BLaER1 (cell line): ENCODE measurements around the gene RARS1.

Experiments
- H3K27ac ChIP-seq: shearing (Covaris generic); formaldehyde crosslinking; 2 replicates; pipeline ENCODE4 v1.8.1; 2022
- H3K27me3 ChIP-seq: shearing (Covaris generic); formaldehyde crosslinking; 2 replicates; pipeline ENCODE4 v1.8.1; 2022
- H3K36me3 ChIP-seq: shearing (Covaris generic); formaldehyde crosslinking; 2 replicates; pipeline ENCODE4 v1.8.1; 2022
- H3K4me1 ChIP-seq: shearing (Covaris generic); formaldehyde crosslinking; 2 replicates; pipeline ENCODE4 v1.8.1; 2022
- H3K4me2 ChIP-seq: shearing (Covaris generic); formaldehyde crosslinking; 2 replicates; pipeline ENCODE4 v1.8.1; 2022
- H3K4me3 ChIP-seq: shearing (Covaris generic); formaldehyde crosslinking; 2 replicates; pipeline ENCODE4 v1.8.1; 2022
- H3K9ac ChIP-seq: shearing (Covaris generic); formaldehyde crosslinking; 2 replicates; pipeline ENCODE4 v1.8.1; 2022
- H3K9me3 ChIP-seq: shearing (Covaris generic); formaldehyde crosslinking; 2 replicates; pipeline ENCODE4 v1.8.1; 2022
- H4K20me1 ChIP-seq: shearing (Covaris generic); formaldehyde crosslinking; 2 replicates; pipeline ENCODE4 v1.8.1; 2022
- Cebpa-rat ChIP-seq: shearing (Covaris generic); IDR thresholded peaks from 2 replicates; pipeline ENCODE4 v1.8.1; 2022

The RARS1 gene

GRCh38 chr5:168486136-168486879, at the start of gene RARS1:
RARS1 (plus strand) TSS chr5:168486471; CDS start chr5:168486499, 28 bp downstream.
- peak within 1 kb of the TSS; percentile 89 for H3K9ac ChIP-seq
- H4K20me1 ChIP-seq = peaks cover 13% of the 10 kb centered on the region
- H3K9me3 ChIP-seq = no peaks in the 10 kb centered on the region
- H3K4me3 ChIP-seq = peak within 1 kb of the TSS; percentile 93
- H3K27me3 ChIP-seq = no peaks in the 10 kb centered on the region
- peak within 1 kb of the TSS; percentile 76 for H3K27ac ChIP-seq
- H3K4me1 ChIP-seq = peaks cover 10% of the 10 kb centered on the region
- H3K4me2 ChIP-seq = peak within 1 kb of the TSS; percentile 87
- H3K36me3 ChIP-seq = peaks cover 36% of the 10 kb centered on the region
- TF ChIP-seq Cebpa-rat = no peak

- TF ChIP-seq Cebpa-rat = no peak
- H3K4me2 ChIP-seq = no peak overlapping the region
- no peaks in the 10 kb centered on the region for H3K36me3 ChIP-seq
Measured at GRCh38 chr5:168438349-168438748, 47.9 kb upstream of the RARS1 start.

GRCh38 chr5:168443533-168443932, 42.7 kb upstream of the RARS1 start:
- Histone ChIP-seq H4K20me1 (no peaks in the 10 kb centered on the region), H3K4me1 (no peaks in the 10 kb centered on the region), H3K9ac (no peak overlapping the region), H3K4me3 (no peak overlapping the region), H3K27me3 (no peaks in the 10 kb centered on the region), H3K27ac (no peak overlapping the region), H3K4me2 (no peak overlapping the region), H3K36me3 (no peaks in the 10 kb centered on the region), H3K9me3 (no peaks in the 10 kb centered on the region)
- no peak for TF ChIP-seq Cebpa-rat

More at GRCh38 chr5:168438349-168438748, 47.9 kb upstream of the RARS1 start:
- no peak overlapping the region for H3K27ac ChIP-seq
- no peak overlapping the region for H3K9ac ChIP-seq
- no peaks in the 10 kb centered on the region for H3K9me3 ChIP-seq
- no peaks in the 10 kb centered on the region for H3K4me1 ChIP-seq
- no peaks in the 10 kb centered on the region for H4K20me1 ChIP-seq
- no peaks in the 10 kb centered on the region for H3K27me3 ChIP-seq
- no peak overlapping the region for H3K4me3 ChIP-seq

DNA sequence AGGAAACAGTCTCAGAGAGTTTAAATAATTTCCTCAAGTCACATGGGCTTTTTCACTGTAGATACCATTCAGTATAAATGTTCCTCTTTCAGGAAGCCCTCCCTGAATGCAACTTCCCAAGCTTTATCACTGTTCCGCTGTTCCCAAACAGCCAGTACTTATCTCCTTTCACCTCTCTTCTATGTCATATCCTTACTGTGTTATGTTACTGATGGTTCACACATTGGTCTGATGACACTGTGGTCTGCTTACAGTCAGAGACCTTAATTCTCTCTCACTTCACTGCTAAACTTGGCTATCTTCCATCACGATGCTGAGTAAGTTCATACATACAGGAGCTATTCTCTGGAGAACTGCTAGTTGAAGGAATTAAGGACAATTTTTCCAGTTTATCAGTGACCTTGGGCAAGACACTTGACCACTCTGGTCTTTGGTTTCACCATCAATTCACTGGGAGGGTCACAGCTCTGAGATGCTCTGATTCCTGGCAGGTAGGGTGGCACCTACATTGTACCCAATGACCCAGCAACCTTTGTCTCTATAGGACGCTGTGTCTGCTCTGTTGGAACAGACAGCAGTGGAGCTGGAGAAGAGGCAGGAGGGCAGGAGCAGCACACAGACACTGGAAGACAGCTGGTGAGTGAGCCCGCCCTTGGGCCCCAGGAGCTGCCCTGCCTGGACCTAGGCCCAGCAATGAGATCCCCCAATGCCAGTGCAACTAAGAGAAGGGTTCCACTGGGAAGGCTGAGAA, 42.1 kb upstream of the RARS1 start:
- Histone ChIP-seq H3K27ac (no peak overlapping the region), H4K20me1 (no peaks in the 10 kb centered on the region), H3K9me3 (no peaks in the 10 kb centered on the region), H3K9ac (no peak overlapping the region), H3K4me2 (no peak overlapping the region), H3K27me3 (no peaks in the 10 kb centered on the region), H3K4me3 (no peak overlapping the region), H3K36me3 (no peaks in the 10 kb centered on the region), H3K4me1 (no peaks in the 10 kb centered on the region)
- no peak for TF ChIP-seq Cebpa-rat

DNA sequence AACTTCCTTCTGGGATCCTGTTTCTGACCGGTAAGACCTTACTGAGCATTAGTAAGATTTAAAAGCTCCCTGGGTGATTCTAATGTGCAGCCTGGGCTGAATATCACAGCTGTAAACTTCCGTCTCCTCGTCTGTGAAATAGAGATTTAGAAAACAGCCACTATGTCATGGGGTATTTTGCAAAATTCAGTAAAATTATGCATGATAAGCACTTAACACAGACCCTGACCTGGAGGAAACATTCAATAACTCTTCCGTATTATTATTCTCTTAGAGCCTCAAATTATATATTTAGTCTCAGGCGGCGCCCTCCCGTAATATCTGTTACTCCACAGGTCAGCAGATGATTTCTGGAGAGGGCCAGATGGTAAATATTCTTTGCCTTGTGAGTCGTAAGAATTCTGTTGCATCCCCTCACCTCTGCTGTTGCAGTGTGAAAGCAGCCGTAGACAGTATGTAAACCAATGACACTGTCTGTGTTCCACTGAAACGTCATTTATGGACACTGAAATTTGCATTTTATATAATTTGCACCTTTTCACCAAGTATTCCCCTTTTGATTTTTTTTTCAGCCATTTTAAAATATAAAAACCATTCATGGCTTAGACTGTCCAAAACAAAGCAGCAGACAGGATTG, 39.2 kb upstream of the RARS1 start:
- no peaks in the 10 kb centered on the region for H3K9me3 ChIP-seq
- no peak for TF ChIP-seq Cebpa-rat
- H3K9ac ChIP-seq = no peak overlapping the region
- no peaks in the 10 kb centered on the region for H4K20me1 ChIP-seq
- no peaks in the 10 kb centered on the region for H3K36me3 ChIP-seq
- H3K4me1 ChIP-seq = no peaks in the 10 kb centered on the region
- H3K4me2 ChIP-seq = no peak overlapping the region
- H3K27ac ChIP-seq = no peak overlapping the region
- no peaks in the 10 kb centered on the region for H3K27me3 ChIP-seq
- H3K4me3 ChIP-seq = no peak overlapping the region

- no peak for TF ChIP-seq Cebpa-rat
- Histone ChIP-seq H3K27me3 (no peaks in the 10 kb centered on the region), H3K9ac (no peak overlapping the region), H3K4me3 (no peak overlapping the region), H3K9me3 (no peaks in the 10 kb centered on the region), H3K27ac (no peak overlapping the region), H4K20me1 (no peaks in the 10 kb centered on the region), H3K36me3 (no peaks in the 10 kb centered on the region), H3K4me1 (no peaks in the 10 kb centered on the region), H3K4me2 (no peak overlapping the region)
Measured at GRCh38 chr5:168447808-168448207, 38.5 kb upstream of the RARS1 start.

- no peaks in the 10 kb centered on the region for H3K4me1 ChIP-seq
- no peak overlapping the region for H3K4me3 ChIP-seq
- H3K4me2 ChIP-seq = no peak overlapping the region
- H3K36me3 ChIP-seq = no peaks in the 10 kb centered on the region
- H3K27me3 ChIP-seq = no peaks in the 10 kb centered on the region
- no peak for TF ChIP-seq Cebpa-rat
- no peak overlapping the region for H3K9ac ChIP-seq
- no peaks in the 10 kb centered on the region for H3K9me3 ChIP-seq
- no peak overlapping the region for H3K27ac ChIP-seq
- no peaks in the 10 kb centered on the region for H4K20me1 ChIP-seq
Measured at GRCh38 chr5:168449166-168449565, 37.1 kb upstream of the RARS1 start.

- H3K27ac ChIP-seq = no peak overlapping the region
- H3K9ac ChIP-seq = no peak overlapping the region
- H3K36me3 ChIP-seq = no peaks in the 10 kb centered on the region
- H3K9me3 ChIP-seq = no peaks in the 10 kb centered on the region
- no peak overlapping the region for H3K4me3 ChIP-seq
- H3K4me1 ChIP-seq = no peaks in the 10 kb centered on the region
- H4K20me1 ChIP-seq = no peaks in the 10 kb centered on the region
- H3K27me3 ChIP-seq = no peaks in the 10 kb centered on the region
- no peak overlapping the region for H3K4me2 ChIP-seq
- no peak for TF ChIP-seq Cebpa-rat
Measured at GRCh38 chr5:168451565-168451964, 34.7 kb upstream of the RARS1 start.

- peaks cover 13% of the 10 kb centered on the region for H3K36me3 ChIP-seq
Measured at GRCh38 chr5:168455201-168455600, 31.1 kb upstream of the RARS1 start.

GRCh38 chr5:168457542-168457941, 28.7 kb upstream of the RARS1 start:
- Histone ChIP-seq H3K4me3 (no peak overlapping the region), H3K27ac (no peak overlapping the region), H4K20me1 (no peaks in the 10 kb centered on the region), H3K4me2 (no peak overlapping the region), H3K9me3 (peaks cover 7% of the 10 kb centered on the region), H3K9ac (no peak overlapping the region), H3K4me1 (0 out of 2 replicates have a peak, but pooled peaks cover under 1% of the 10 kb centered on the region), H3K27me3 (no peaks in the 10 kb centered on the region), H3K36me3 (peaks cover 13% of the 10 kb centered on the region)
- TF ChIP-seq Cebpa-rat = no peak

More at GRCh38 chr5:168455201-168455600, 31.1 kb upstream of the RARS1 start:
- Histone ChIP-seq H3K4me3 (no peak overlapping the region), H3K4me2 (no peak overlapping the region), H3K27ac (no peak overlapping the region), H4K20me1 (no peaks in the 10 kb centered on the region), H3K4me1 (no peaks in the 10 kb centered on the region), H3K9ac (no peak overlapping the region), H3K9me3 (peaks cover 7% of the 10 kb centered on the region), H3K27me3 (no peaks in the 10 kb centered on the region)
- TF ChIP-seq Cebpa-rat = no peak
